ENCODE results near the gene CRPPA. TPM values are rescaled to one million over a fixed set of nuclear protein-coding genes. Genes with fewer than 3 reads are reported as not detected.

Gene CRPPA
- polyA plus RNA-seq, 10 donors, result 3.4 to 5.4 (median 4.4) TPM

DNA sequence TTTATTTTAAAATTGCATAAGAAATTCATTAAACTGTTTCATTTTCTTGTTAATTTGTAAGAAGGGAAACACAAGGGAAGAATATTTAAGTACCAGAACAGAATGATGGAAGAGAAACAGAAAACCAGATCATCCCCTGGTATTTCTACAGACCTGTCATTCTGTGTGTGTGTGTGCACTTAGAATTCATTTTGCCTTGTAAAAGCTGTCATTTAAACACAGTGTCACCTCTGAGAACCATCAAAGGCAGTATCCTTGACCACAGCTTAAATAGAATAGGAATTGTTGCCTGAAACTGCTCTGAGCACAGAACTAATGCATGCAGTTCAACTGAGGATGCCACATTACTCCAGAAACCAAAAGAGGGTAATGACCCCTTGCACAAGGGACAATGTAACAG, 6.8 kb upstream of the CRPPA start:
- no peak for DNase-seq

DNA sequence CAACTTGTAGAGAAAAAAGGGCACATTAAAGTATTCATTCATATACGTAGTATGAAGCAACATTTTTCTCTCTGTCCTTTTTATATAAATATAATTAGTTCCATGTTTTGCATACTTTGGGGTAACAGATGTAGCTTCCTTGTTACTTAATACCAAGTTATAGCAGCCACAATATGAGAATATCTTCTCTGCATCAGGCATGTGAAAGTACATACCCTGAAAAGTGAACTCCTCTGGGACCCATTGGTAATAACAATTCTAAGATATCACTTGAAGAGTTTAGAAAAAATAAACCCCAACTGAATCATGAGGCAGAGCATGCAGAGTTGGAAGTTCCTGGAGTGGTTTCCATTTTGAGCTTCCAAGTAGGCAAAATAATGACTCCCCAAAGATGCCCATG, 2.4 kb upstream of the CRPPA start:
- DNase-seq, result no peak

DNA sequence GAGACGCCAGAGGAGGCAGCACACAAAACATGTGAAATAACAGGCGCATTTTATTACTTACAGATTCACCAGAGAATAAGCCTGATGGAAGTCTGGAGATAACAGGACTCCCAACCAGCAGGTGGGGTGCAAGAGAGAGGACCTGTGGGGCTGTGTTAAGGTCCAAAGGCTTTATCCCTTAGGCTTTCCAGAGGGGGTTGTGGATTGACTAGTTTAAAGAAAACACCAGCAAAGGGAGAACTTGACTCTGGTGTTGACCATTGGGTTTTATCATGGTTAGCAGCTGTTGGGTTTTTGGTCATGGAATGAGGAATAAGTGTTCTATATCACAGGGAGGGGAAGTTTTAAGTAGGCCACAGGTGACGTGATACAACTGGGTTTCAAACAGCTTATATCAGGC, 1.6 kb upstream of the CRPPA start:
- DNase-seq, result no peak

DNA sequence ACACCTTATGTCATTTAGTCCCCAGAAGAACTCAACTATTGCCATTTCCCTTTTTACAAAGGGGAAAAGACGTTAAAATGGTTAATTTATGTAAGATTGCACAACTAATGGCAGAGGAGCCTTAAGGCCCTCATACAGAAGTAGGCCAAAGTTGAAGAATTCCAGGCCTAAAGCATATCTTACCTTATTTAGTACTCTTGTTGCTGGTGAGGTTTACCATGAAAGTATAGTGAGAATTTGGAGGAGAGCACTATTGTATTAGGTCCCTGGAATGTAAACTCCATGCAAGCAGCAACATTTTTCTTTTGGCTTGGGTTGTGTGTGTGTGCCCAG, 731 bp upstream of the CRPPA start:
- DNase-seq, result no peak

DNA sequence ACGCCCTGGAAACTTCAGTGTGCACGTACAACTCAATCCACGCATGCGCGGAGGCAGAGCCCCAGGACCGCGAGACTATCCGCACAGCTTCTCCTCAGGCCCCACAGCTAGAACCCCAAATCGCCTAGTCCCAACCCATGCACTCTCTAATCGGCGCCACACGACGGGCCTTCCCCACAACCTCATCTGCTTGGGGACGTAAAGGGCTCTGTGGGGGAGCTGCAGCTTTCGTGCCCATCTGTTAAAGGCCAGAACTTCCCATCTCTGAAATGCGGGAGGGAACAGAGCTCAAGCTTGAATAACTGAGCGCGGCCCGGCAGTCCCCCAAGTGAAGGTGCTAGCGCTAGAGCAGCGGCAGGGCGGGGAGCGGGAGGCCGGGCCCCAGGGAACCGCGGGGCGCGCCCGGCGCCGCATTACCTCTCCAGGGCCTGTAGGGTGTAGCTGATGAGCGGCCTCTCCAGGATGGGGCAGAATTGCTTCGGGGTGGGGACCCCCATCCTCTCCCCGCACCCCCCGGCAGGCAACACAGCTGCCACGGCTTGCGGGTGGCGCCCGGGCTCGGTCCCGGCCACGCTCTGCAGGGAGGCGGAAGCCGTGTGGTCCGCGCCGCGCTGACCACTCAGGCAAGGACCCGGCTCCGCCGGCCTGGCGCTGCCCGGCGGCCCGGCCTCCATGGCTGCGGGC, 547 bp downstream of the CRPPA start:
- DNase-seq, result peak; percentile 91 to 97 (median 93)

DNA sequence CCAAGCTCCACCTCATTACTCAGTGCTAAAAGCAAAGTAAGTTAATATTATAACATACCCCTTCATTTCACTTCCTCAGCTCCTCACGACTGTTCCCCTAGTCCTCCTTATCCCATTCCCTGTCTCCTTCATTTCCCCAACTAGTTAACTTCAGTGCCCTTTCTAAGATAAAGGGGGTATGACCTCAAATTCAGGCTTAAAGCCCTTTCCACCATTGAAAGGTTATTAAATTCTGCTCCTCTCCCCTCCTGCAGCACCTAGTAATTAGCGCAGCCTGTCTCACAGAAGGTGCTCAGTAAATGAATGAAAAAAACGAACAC, 1.0 kb downstream of the CRPPA start:
- DNase-seq, result no peak

DNA sequence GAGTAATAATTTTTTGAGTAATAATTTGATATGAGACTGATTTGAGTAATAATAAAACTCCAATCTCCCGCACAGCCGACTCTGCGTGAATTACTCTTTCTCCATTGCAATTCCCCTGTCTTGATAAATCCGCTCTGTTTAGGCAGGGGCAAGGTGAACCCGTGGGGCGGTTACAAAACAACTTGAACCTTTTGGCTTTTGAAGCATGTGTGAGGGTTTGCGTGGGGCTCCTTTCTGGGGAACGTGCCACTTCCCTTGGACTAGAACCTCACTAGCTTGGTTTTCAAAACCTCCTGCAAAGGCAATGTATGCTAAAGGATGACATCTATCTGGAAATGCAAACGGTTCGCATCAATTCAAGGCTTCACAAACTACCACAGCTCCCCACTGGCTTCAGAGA, 1.5 kb downstream of the CRPPA start:
- no peak for DNase-seq

DNA sequence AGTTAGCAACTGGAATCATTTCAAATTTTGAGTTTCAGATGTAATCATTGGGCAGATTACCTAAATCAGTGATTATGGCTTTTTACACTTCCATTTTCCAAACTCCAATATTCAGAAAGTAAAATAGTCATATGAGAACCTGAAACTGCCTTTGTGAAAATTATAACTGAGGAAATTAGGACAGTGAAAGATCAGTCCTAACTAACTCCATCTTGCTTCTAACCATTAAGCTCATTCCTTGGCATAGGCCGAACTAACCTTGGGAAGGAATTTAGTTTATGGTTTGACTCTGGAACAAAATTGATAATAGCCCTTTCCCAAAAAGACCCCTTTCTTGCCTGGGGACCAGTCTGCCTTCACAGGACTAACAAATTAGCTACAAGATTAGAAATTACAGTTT, 2.2 kb downstream of the CRPPA start:
- DNase-seq, result no peak

DNA sequence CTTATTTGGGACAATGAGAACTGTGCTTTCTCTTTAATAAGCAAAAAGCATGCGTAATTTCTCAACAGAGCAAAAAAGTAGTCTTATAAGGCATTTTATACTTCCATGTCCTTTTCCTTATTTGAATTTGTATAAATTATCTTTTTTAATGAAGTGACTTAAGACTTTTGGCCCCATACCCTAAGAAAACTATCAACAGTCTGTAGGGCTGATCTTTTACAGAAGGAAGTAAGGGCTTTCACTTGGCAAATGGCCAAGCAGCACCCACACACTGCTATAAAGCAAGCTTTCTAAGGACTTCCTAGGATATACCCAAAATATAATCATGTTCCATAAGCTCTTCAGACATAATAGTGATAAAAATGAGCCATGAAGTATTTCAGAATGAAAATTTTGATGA, 3.4 kb downstream of the CRPPA start:
- DNase-seq, result no peak

DNA sequence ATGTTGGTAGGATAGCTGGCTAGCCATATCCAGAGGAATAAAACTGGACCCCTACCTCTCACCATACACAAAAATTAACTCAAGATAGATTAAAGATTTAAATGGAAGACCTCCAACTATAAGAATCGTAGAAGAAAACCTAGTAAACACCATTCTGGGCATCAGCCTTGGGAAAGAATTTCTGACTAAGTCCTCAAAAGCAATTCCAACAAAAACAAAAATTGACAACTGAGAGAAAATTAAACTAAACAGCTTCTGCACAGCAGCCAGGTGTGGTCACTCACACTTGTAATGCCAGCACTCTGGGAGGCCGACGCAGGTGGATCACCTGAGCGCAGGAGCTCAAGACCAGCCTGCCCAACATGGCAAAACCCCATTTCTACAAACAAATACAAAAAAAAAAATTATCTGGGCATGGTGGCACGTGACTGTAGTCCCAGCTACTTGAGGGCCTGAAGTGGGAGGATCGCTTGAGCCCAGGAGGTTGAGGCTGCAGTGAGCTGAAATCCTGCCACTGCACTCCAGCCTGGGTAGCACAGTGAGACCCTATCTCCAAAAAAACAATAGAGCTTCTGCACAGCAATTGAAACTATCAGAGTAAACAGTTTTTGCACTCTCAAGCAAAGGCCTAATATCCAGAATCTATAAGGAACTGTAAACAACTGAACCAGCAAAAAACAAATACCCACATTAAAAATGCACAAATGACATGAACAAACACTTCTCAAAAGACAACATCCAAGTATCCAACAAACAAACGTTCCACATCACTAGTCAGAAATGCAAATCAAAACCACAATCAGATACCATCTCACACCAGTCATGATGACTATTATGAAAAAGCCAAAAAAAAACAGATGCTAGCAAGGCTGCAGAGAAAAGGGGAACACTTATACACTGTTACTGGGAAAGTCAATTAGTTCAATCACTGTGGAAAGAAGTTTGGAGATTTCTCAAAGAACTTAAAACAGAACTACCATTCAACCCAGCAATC, 4.8 kb downstream of the CRPPA start:
- DNase-seq, result no peak

DNA sequence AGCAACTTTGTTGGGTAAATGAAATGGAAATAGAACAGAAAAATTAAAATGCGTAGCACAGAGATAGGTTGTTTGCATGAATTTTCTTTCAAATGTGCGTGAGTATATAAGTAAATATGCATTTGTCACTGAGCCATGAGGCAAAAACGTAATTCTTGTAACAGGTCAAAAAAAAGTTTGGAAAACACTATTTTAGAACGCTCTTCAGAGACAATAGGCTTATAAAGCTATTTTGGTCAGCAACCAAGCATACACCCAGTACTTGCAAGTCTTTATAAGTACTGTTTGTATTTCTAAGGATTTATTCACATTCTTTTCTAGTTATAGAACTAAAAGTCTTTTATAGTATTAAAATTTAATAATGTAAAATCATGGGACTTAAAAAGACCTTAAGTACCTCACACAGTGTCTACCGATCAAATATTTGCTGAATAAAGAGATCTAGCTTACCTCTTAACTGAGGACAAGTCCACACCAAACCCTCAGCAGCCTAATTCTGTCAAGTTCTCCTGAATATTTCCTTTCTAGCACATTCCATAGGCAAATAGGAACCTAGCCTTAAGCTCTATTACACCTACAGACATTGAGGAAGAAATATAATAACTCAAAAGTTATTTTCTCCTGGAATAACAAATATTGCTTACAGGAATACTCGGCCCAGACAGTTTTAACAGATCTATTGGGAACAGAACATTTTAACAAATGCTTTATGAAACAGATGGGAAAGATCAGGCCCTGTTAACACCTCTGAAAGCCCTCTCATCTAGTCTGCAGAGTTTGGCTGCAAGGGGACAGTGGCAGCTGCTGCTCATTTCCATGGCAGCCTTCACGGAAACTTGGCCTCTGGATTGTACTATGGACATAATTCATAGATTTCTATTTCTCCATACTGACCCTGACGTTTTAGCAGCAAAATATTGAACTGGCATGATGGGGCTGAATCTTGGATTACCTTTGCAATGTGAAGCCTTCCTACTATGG, 8.8 kb downstream of the CRPPA start:
- DNase-seq, result peak; percentile 82 to 93 (median 83)

DNA sequence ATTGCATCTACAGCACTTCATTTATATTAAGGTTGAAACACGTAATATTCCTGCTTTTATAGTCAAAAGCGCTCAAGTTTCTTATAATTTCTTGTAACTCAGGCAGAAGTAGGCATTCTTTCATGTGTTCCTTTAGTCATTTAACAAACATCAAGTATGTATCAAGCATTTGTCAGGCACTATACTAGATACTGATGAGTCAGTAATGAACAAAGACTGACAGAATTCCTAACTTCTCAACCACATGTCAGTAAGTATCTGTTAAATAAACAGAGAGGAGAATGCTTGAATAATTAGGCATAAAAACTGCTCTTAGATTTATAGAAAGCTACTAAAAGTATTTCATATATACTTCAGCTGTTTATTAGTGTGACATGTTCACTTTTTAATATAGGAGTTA, 9.9 kb downstream of the CRPPA start:
- DNase-seq, result no peak

DNA sequence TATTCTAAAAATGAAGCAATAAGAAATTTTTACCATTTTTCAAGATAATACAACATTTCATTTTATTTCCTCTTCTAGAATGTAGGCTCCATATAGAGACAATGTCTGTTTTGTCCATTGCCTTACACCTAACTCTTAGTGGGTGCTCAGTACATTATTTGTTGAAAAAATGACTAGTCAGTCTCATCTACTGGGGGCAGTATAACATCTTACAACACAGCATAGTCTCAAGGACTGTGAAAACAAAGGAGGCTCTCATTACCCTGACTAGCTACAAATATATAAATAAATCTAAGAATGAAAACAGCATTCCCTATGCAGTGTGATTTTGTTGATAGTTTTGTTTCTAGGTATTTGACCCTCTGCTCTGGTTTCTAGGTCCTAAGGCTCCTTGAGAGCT, 11.6 kb downstream of the CRPPA start:
- DNase-seq, result no peak

DNA sequence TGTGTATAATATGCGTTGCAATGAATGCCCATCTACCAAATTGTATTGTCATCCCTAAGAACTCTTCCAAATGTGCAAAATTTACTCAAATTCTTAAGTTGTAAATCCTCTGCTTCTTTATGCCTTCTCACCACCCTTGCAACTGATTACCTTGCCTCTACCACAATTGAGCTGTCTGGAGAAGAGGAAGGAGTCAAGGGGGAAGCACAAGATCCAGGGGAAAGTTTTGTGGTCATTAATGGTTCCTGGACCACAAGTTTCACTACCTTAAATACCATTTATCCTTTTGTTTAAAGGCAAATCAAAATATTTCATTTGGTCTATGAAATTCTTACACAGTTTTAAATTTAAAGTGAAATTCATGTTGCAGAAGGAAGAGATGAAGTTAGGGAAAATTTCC, 16.7 kb downstream of the CRPPA start:
- no peak for DNase-seq

DNA sequence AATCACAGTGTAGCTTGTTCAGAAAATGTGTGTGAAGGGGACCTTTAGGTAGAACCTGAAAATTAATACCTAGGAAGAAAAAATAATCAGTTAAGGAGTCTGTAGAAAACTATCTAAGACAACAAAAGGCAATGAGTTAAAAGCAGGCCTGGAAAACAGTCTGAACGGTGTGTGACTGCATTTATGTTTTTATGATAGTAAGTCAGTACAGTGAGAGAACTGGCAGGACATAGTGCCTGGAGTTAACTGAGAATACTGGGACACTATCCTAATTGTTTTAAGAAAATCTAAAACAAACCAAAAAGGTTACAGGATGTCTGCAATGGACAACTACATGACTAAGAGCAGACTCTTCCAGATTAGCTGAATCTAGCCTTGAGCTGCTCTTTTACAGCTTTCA, 17.9 kb downstream of the CRPPA start:
- no peak for DNase-seq

DNA sequence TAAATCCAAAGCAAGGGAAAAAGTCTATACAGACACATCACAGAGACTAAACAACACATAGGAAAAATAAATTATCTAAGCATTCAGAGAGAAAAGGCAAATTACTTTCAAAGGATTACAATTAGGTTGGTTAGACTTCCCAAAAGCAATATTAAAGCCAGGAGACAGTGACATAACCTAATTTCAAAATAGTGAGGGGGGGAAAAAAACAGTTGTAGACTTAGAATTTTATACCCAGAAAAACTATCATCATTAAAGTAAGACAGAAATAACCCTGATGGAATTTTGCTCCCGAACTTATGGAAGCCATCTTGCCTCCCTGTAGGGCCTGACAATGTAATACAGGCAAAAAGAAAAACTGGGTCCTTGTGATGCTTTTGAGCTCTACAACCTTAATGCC, 18.4 kb downstream of the CRPPA start:
- no peak for DNase-seq

DNA sequence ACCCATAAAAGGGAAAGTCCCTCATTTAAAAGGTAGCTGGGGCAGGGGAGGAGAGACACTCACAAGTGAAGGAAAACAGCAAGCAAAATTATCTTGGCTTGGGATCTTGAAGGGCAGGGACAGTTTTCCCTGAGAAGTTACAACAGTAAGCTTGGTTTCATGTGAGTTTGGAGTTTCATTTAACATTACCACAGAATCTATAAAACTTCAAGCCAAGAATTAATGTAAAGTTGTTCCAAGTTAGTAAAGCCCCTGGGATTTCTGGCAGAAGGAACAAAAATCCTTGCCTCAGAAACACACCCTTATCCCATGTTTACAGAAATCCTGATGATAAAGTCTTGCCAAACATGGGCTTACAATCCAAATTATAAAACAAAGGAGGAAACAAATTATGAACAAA, 19.2 kb downstream of the CRPPA start:
- DNase-seq, result peak in 2 of 3 donors; percentile 67 to 84

DNA sequence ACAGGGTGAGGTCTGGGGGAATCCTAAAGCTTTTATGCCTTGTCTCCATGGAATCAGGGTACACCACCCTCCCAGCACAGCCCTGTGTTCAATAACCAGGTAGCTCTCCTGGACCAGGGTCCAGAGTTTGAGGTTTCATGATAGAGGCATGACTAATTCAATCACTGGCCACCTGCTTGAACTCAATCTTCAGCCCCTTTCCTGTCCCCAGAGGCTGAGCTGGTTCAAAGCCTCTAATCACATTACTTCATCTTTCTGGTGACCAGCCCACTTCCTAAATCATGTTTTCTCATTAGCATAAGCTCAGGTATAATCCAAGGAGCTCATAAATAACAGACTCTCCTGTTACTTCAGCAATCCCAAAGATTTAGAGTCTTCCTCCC, 20.5 kb downstream of the CRPPA start:
- no peak for DNase-seq

DNA sequence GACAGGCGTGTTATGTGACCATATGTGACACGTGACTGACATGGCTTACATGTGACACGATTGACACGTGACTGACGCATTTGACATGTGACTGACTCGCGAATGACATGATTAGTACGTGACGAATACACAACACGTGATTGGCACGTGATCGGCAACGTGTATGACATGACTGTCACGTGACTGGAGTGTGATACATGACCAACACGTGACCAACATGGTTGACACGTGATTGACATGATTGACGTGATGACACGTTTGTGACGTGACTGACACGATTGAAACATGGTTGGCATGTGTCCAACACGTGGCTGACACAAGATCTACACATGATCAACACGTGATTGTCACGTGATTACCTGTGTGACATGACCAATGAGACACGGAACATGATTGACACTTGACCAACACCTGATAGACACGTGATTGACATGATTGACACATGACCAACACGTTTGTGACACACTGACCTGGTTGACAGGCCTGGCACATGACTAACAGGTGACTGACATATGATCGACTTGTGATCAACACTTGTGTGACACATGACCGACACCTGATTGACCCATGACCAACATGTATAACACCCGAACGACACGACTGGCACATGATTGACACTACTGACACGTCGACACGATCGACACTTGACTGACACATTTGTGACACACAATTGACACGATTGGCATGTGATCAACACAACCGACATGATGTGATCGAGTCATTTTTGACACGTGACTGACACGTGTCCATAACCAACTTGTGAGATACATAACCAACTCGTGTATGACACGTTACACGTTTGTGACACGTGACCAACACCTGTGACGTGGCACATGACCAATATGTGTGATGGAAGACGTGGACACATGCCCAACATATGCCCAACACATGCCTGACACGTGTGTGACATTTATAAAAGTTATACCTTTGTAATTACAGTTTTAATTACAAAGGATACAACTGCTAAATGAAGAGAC, 21.1 kb downstream of the CRPPA start:
- no peak for DNase-seq

DNA sequence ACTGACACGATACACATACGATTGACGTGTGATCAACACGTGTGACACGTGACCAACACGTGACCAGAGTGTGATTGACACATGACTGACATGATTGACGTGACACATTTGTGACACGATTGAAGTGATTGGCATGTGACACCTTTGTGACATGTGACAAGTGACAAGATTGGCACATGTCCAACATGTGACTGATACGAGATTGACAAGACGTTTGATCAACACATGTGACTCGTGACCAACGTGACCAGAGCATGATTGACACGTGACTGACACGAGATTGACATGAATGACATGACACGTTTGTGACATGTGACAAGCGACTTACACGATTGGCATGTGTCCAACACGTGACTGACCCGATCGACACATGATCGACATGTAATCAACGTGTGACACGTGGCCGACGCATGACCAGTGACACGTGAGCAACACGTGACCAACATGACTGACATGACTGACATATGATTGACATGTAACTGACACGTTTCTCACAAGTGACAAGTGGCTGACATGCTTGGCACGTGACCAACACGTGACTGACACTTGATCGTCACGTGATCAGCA, 22.0 kb downstream of the CRPPA start:
- peak in 1 of 3 donors; percentile 46 for DNase-seq

Measured in muscle of back (tissue), 11 donors.